ENCODE results near the gene INTS1.
A peak's percentile ranks its signal among the peaks of the same experiment; 100 is the strongest.

The INTS1 gene

GRCh38 chr7:1541431-1542162, 37.4 kb upstream of the INTS1 start:
- DNase-seq, result no peak

GRCh38 chr7:1540776-1541271, 36.6 kb upstream of the INTS1 start:
- DNase-seq, result no peak

GRCh38 chr7:1539882-1540775, 35.9 kb upstream of the INTS1 start:
- DNase-seq, result no peak

GRCh38 chr7:1539181-1539881, 35.1 kb upstream of the INTS1 start:
- DNase-seq, result no peak

- no peak for DNase-seq
These were observed 34.5 kb upstream of the INTS1 start for GRCh38 chr7:1538544-1539180.

- no peak for DNase-seq
These were observed 33.6 kb upstream of the INTS1 start for GRCh38 chr7:1537535-1538412.

GRCh38 chr7:1536743-1537534, 32.8 kb upstream of the INTS1 start:
- no peak for DNase-seq

GRCh38 chr7:1536455-1536742, 32.2 kb upstream of the INTS1 start:
- DNase-seq, result no peak

GRCh38 chr7:1535701-1536454, 31.7 kb upstream of the INTS1 start:
- DNase-seq, result no peak

GRCh38 chr7:1535100-1535458, 30.9 kb upstream of the INTS1 start:
- no peak for DNase-seq

GRCh38 chr7:1534330-1535099, 30.3 kb upstream of the INTS1 start:
- DNase-seq, result no peak

GRCh38 chr7:1533547-1534329, 29.5 kb upstream of the INTS1 start:
- peak in 1 of 2 donors; percentile 61 for DNase-seq

GRCh38 chr7:1533255-1533546, 29.0 kb upstream of the INTS1 start:
- DNase-seq, result no peak

GRCh38 chr7:1532456-1533254, 28.5 kb upstream of the INTS1 start:
- DNase-seq, result peak; percentile 67 to 73

GRCh38 chr7:1531979-1532455, 27.8 kb upstream of the INTS1 start:
- DNase-seq, result peak in 1 of 2 donors; percentile 29

- DNase-seq, result peak; percentile 43 to 56
These were observed 27.2 kb upstream of the INTS1 start for GRCh38 chr7:1531263-1531978.

- DNase-seq, result peak in 1 of 2 donors; percentile 28
These were observed 26.7 kb upstream of the INTS1 start for GRCh38 chr7:1530946-1531262.

Measured in CD4-positive, alpha-beta T cell treated with Interleukin-4 for 1 hour (primary cell).